GM23338 (cell line): ENCODE data around the gene NT5DC4.

Experiments
- CREB1 ChIP-seq: fragments of 250-450 bp; sonication (Bioruptor Pico); IDR thresholded peaks from 2 replicates; pipeline ENCODE4 v1.5.0; 2020; ENCODE audit warnings: low read depth, mild to moderate bottlenecking, moderate library complexity
- CTCF ChIP-seq, 2 experiments: fragments of 200-600 bp in 1 of 2; sonication (generic) in 1 of 2; conservative IDR thresholded peaks; 2 replicates each; pipeline versions ENCODE4 v1.5.1 to v1.6.1; 2016 to 2017; ENCODE audit warnings: antibody characterized with exemption in 2 of 2, low read depth in 2 of 2, mild to moderate bottlenecking in 2 of 2, moderate library complexity in 1 of 2
- ETS1 ChIP-seq: IDR thresholded peaks from 2 replicates; pipeline ENCODE4 v1.6.1; 2016; ENCODE audit warnings: antibody characterized with exemption
- EZH2 ChIP-seq: fragments of 200-600 bp; sonication (generic); IDR thresholded peaks from one replicate; pipeline ENCODE4 v1.8.0; 2017; ENCODE audit warnings: antibody characterized with exemption, mild to moderate bottlenecking, low read depth; ENCODE audit not compliant: unreplicated experiment
- EZH2phosphoT487 ChIP-seq: fragments of 200-600 bp; sonication (generic); IDR thresholded peaks from one replicate; pipeline ENCODE4 v1.8.1; 2018; ENCODE audit warnings: antibody characterized with exemption; ENCODE audit not compliant: unreplicated experiment
- JUNB ChIP-seq: IDR thresholded peaks from one replicate; pipeline ENCODE4 v1.6.1; 2016; ENCODE audit warnings: antibody characterized with exemption; ENCODE audit not compliant: unreplicated experiment
- NANOG ChIP-seq: IDR thresholded peaks from 2 replicates; pipeline ENCODE4 v1.6.1; 2016; ENCODE audit warnings: antibody characterized with exemption, borderline replicate concordance
- POLR2AphosphoS5 ChIP-seq: IDR thresholded peaks from 2 replicates; pipeline ENCODE4 v1.6.1; 2016; ENCODE audit warnings: antibody characterized with exemption, low read depth
- REST ChIP-seq: IDR thresholded peaks from one replicate; pipeline ENCODE4 v1.6.1; 2018; ENCODE audit warnings: antibody characterized with exemption; ENCODE audit not compliant: unreplicated experiment
- STAT1 ChIP-seq: IDR thresholded peaks from one replicate; pipeline ENCODE4 v1.6.1; 2016; ENCODE audit warnings: antibody characterized with exemption; ENCODE audit not compliant: unreplicated experiment
- ZNF331 ChIP-seq: fragments of 250-450 bp; sonication (Bioruptor Pico); IDR thresholded peaks from 2 replicates; pipeline ENCODE4 v1.5.0; 2020; ENCODE audit warnings: low read depth, mild to moderate bottlenecking, moderate library complexity
- ZNF462 ChIP-seq: fragments of 250-450 bp; sonication (Bioruptor Pico); IDR thresholded peaks from 2 replicates; pipeline ENCODE4 v1.5.0; 2020; ENCODE audit warnings: mild to moderate bottlenecking, moderate library complexity

GRCh38 chr2:112737542-112738232 lies 16.9 kb downstream of the NT5DC4 start:
- TF ChIP-seq CTCF (conservative IDR thresholded peaks at IDR 0.05; ENCODE audit: low read depth in 2 of 2) (no peak), REST (no peak), EZH2phosphoT487 (no peak), POLR2AphosphoS5 (no peak), EZH2 (no peak), STAT1 (no peak), JUNB (no peak), CREB1 (CRISPR knock-in tag) (no peak), ZNF462 (CRISPR knock-in tag) (no peak), ZNF331 (CRISPR knock-in tag) (no peak), ETS1 (no peak), NANOG (no peak)
